AG09319 (cell line): Measurements from ENCODE around the gene FAM83G.
A peak's percentile ranks its signal among the peaks of the same experiment; 100 is the strongest.

ENCODE experiments used
- DNase-seq: peaks from one replicate; pipeline ENCODE4 v3.0.0-alpha.2; 2010; ENCODE audit warnings: low read depth; ENCODE audit errors: extremely low read depth
- CTCF ChIP-seq: IDR thresholded peaks from 2 replicates; pipeline ENCODE4 v1.5.1; 2011; ENCODE audit warnings: low read depth, mild to moderate bottlenecking, inconsistent platforms, low read length, moderate library complexity

FAM83G gene

GRCh38 chr17:18961634-18962493 is 42.7 kb downstream of the FAM83G start:
- no peak for DNase-seq
- no peak for TF ChIP-seq CTCF

- DNase-seq = peak; percentile 16
- peak; percentile 91 for TF ChIP-seq CTCF
These were observed 43.6 kb downstream of the FAM83G start for GRCh38 chr17:18960803-18961511.

GRCh38 chr17:18960241-18960665 is 44.3 kb downstream of the FAM83G start:
- TF ChIP-seq CTCF = no peak
- DNase-seq = no peak

GRCh38 chr17:18959845-18960240 is 44.7 kb downstream of the FAM83G start:
- no peak for DNase-seq
- TF ChIP-seq CTCF = no peak

GRCh38 chr17:18959071-18959844 is 45.3 kb downstream of the FAM83G start:
- TF ChIP-seq CTCF = no peak
- no peak for DNase-seq

GRCh38 chr17:18958611-18959010 is 46.0 kb downstream of the FAM83G start:
- no peak for DNase-seq
- TF ChIP-seq CTCF = no peak
